Esophagus muscularis mucosa (tissue), 4 donors: Measurements from ENCODE around the gene GBA3. TPM values are rescaled to one million over a fixed set of nuclear protein-coding genes. Genes with fewer than 3 reads are reported as not detected.

Source experiments
- DNase-seq: peaks from one replicate; pipeline ENCODE4 v3.0.0-alpha.2; 2017; ENCODE audit errors: extremely low spot score
- H3K27ac ChIP-seq, 4 donors: fragments of 200-600 bp; sonication (generic); replicated peaks in 1 of 4; 1 replicate in 3 of 4; 2 replicates in 1 of 4; pipeline ENCODE4 v1.5.1; 2016 to 2019; ENCODE audit warnings: mild to moderate bottlenecking in 1 of 4
- H3K27me3 ChIP-seq, 4 donors: fragments of 200-600 bp; sonication (generic); one replicate each; pipeline versions ENCODE4 v1.5.1 to v1.6.0; 2016 to 2019
- H3K36me3 ChIP-seq, 4 donors: fragments of 200-600 bp; sonication (generic); one replicate each; pipeline ENCODE4 v1.5.1; 2016 to 2019
- H3K4me1 ChIP-seq, 4 donors: fragments of 200-600 bp; sonication (generic); one replicate each; pipeline ENCODE4 v1.5.1; 2016 to 2019
- H3K4me3 ChIP-seq, 4 donors: fragments of 200-600 bp; sonication (generic); 1 replicate in 2 of 4; 2 replicates in 2 of 4; pipeline ENCODE4 v1.5.1; 2016 to 2019; ENCODE audit warnings: mild to moderate bottlenecking in 4 of 4, moderate library complexity in 1 of 4
- H3K9me3 ChIP-seq, 4 donors: fragments of 200-600 bp; sonication (generic); 1 replicate in 3 of 4; 2 replicates in 1 of 4; pipeline ENCODE4 v1.5.1; 2016 to 2019
- CTCF ChIP-seq, 3 experiments: fragments of 200-600 bp in 2 of 3; fragments of 450-650 bp in 1 of 3; sonication (generic) in 2 of 3; IDR thresholded peaks; one replicate each; pipeline ENCODE4 v1.5.1; 2017 to 2019; ENCODE audit warnings: antibody characterized with exemption in 3 of 3, mild to moderate bottlenecking in 2 of 3, moderate library complexity in 1 of 3
- EP300 ChIP-seq: sonication (generic); formaldehyde crosslinking; IDR thresholded peaks from one replicate; pipeline ENCODE4 v1.6.1; 2017; ENCODE audit warnings: antibody characterized with exemption
- POLR2A ChIP-seq: fragments of 450-650 bp; IDR thresholded peaks from one replicate; pipeline ENCODE4 v1.6.1; 2017; ENCODE audit warnings: antibody characterized with exemption, moderate library complexity, mild to moderate bottlenecking, low read depth
- POLR2AphosphoS5 ChIP-seq, 2 donors: sonication (generic); formaldehyde crosslinking; IDR thresholded peaks; one replicate each; pipeline ENCODE4 v1.6.1; 2017; ENCODE audit warnings: antibody characterized with exemption in 2 of 2
- WGBS: methylation state at CpG from one replicate; pipeline ENCODE4 v1.1.5; 2018; 5-methylcytosine and 5-hydroxymethylcytosine counted together
- intact Hi-C: fragments of 100-400 bp; cut with DNase I; formaldehyde crosslinking; loops from one replicate; pipeline ENCODE4 v1.15.1; 2023
- total RNA-seq, 4 donors: library from RNA; depleted of rRNA; stranded (reverse); fragments of >200 nt; gene quantifications; one replicate each; pipeline versions ENCODE4 v1.1.0 to v1.2.1, GENCODE V29; 2016

GBA3 gene
- total RNA-seq, 4 donors from 2014 or later: not detected

- intact Hi-C loops: no loop called here
- TF ChIP-seq POLR2AphosphoS5 (IDR thresholded peaks at IDR 0.05) (no peak), POLR2A (no peak), CTCF (IDR thresholded peaks at IDR 0.05) (no peak), EP300 (no peak)
- H3K4me3 ChIP-seq: no peak overlapping the region
- 42% methylated on average over 3 of the region's 3 CpGs for WGBS
- H3K9me3 ChIP-seq: no peaks in the 10 kb centered on the region
- H3K36me3 ChIP-seq: no peaks in the 10 kb centered on the region
- no peaks in the 10 kb centered on the region for H3K27me3 ChIP-seq
- H3K4me1 ChIP-seq: no peaks in the 10 kb centered on the region
- no peak overlapping the region for H3K27ac ChIP-seq
- no peak for DNase-seq
Measured at GRCh38 chr4:22803512-22803911, 110.8 kb downstream of the GBA3 start.

GRCh38 chr4:22814906-22815305, 122.2 kb downstream of the GBA3 start:
- no peak for DNase-seq
- H3K9me3 ChIP-seq: no peaks in the 10 kb centered on the region
- H3K4me3 ChIP-seq: no peak overlapping the region
- intact Hi-C loops: no loop called here
- H3K36me3 ChIP-seq: no peaks in the 10 kb centered on the region
- H3K4me1 ChIP-seq: no peaks in the 10 kb centered on the region
- TF ChIP-seq POLR2A: no peak
- TF ChIP-seq CTCF (IDR thresholded peaks at IDR 0.05): no peak
- TF ChIP-seq EP300: no peak
- TF ChIP-seq POLR2AphosphoS5 (IDR thresholded peaks at IDR 0.05): no peak
- H3K27ac ChIP-seq: no peak overlapping the region
- WGBS: 43% methylated on average over 2 of the region's 2 CpGs
- no peaks in the 10 kb centered on the region for H3K27me3 ChIP-seq

- no peaks in the 10 kb centered on the region for H3K4me1 ChIP-seq
- H3K4me3 ChIP-seq: no peak overlapping the region
- TF ChIP-seq CTCF (IDR thresholded peaks at IDR 0.05): no peak
- TF ChIP-seq POLR2A: no peak
- TF ChIP-seq POLR2AphosphoS5 (IDR thresholded peaks at IDR 0.05): no peak
- no peak for TF ChIP-seq EP300
- H3K9me3 ChIP-seq: no peaks in the 10 kb centered on the region
- no peaks in the 10 kb centered on the region for H3K27me3 ChIP-seq
- DNase-seq: no peak
- no peak overlapping the region for H3K27ac ChIP-seq
- intact Hi-C loops: no loop called here
- 90% methylated on average over 6 of the region's 6 CpGs for WGBS
- no peaks in the 10 kb centered on the region for H3K36me3 ChIP-seq
Measured at GRCh38 chr4:22824091-22824490, 131.4 kb downstream of the GBA3 start.

- Histone ChIP-seq H3K4me1 (no peaks in the 10 kb centered on the region), H3K27me3 (no peaks in the 10 kb centered on the region), H3K27ac (no peak overlapping the region), H3K4me3 (no peak overlapping the region), H3K9me3 (no peaks in the 10 kb centered on the region), H3K36me3 (no peaks in the 10 kb centered on the region)
- no peak for TF ChIP-seq EP300
- TF ChIP-seq CTCF (IDR thresholded peaks at IDR 0.05): no peak
- TF ChIP-seq POLR2A: no peak
- no peak for TF ChIP-seq POLR2AphosphoS5 (IDR thresholded peaks at IDR 0.05)
- DNase-seq: no peak
- intact Hi-C loops: no loop called here
- WGBS: 57% methylated on average over 5 of the region's 5 CpGs
Measured at GRCh38 chr4:22842360-22843018, 149.8 kb downstream of the GBA3 start.

- H3K27ac ChIP-seq: no peak overlapping the region
- H3K9me3 ChIP-seq: no peaks in the 10 kb centered on the region
- intact Hi-C loops: no loop called here
- no peak for DNase-seq
- no peak for TF ChIP-seq POLR2A
- TF ChIP-seq POLR2AphosphoS5 (IDR thresholded peaks at IDR 0.05): no peak
- TF ChIP-seq EP300: no peak
- TF ChIP-seq CTCF (IDR thresholded peaks at IDR 0.05): no peak
- H3K27me3 ChIP-seq: no peaks in the 10 kb centered on the region
- no peaks in the 10 kb centered on the region for H3K4me1 ChIP-seq
- no peaks in the 10 kb centered on the region for H3K36me3 ChIP-seq
- 73% methylated on average over 1 of the region's 1 CpG for WGBS
- H3K4me3 ChIP-seq: no peak overlapping the region
Measured at GRCh38 chr4:22848332-22848731, 155.6 kb downstream of the GBA3 start.
